HCT116 (cell line): ENCODE results near the gene NDUFAF5. TPM values are rescaled to one million over a fixed set of nuclear protein-coding genes. Genes with fewer than 3 reads are reported as not detected.

ENCODE experiments used
- ATAC-seq: fragments of 200-7000 bp; cut with Tn5 transposase; 2 replicates; pipeline ENCODE4 v1.9.1; 2020; ENCODE audit warnings: mild to moderate bottlenecking, moderate library complexity
- BruUV-seq: library from RNA; stranded (reverse); fragments of 400-500 nt; replicated peaks from 2 replicates; lab custom pipeline; 2021; lab: Mats Ljungman, UMichigan
- CTCF ChIA-PET: fragments of 300-600 bp; sonication (Branson Sonifier 250); formaldehyde crosslinking; loops from one replicate; lab custom pipeline; 2021; ENCODE audit warnings: antibody characterized with exemption; lab: Charles Lee
- POLR2A ChIA-PET: fragments of 300-600, 350-600 bp; sonication (Branson Sonifier 250); formaldehyde crosslinking; loops from one replicate; lab custom pipeline; 2021; ENCODE audit warnings: antibody characterized with exemption; lab: Charles Lee
- RAD21 ChIA-PET, 2 experiments: fragments of 300-600 bp; sonication (Branson Sonifier 250); formaldehyde crosslinking; loops; one replicate each; lab custom pipeline; 2023; ENCODE audit warnings: low total read pairs in 2 of 2; ENCODE audit not compliant: uncharacterized antibody in 2 of 2, unreplicated experiment in 2 of 2, low non-redundant PET in 1 of 2; lab: Charles Lee
- DNase-seq: peaks from one replicate; pipeline ENCODE4 v3.0.0-alpha.2; 2010; ENCODE audit warnings: low read depth, low spot score
- H2AFZ ChIP-seq: fragments of 200-600 bp; shearing (Covaris generic), sonication (generic); 2 replicates; pipeline ENCODE4 v1.6.1; 2017; ENCODE audit warnings: low read depth, mixed run types, mixed read lengths, antibody characterized with exemption, low read length; ENCODE audit not compliant: poor library complexity, severe bottlenecking
- H3K27ac ChIP-seq: 2 replicates; pipeline ENCODE4 v1.5.1; 2012; ENCODE audit warnings: low read depth, low read length
- H3K27me3 ChIP-seq: fragments of 200-600 bp; sonication (generic); 2 replicates; pipeline ENCODE4 v1.6.1; 2016; ENCODE audit warnings: mixed run types, low read length, mixed read lengths; ENCODE audit not compliant: insufficient read depth
- H3K36me3 ChIP-seq, 2 experiments: fragments of 200-500 bp in 1 of 2; fragments of 200-600 bp in 1 of 2; sonication (Bioruptor generic) in 1 of 2; sonication (generic) in 1 of 2; 2 replicates each; pipeline versions ENCODE4 v1.5.1 to v1.6.1; 2014 to 2016; ENCODE audit warnings: low read length in 2 of 2, inconsistent platforms in 1 of 2, mixed read lengths in 1 of 2, mixed run types in 1 of 2; ENCODE audit not compliant: insufficient read depth in 2 of 2, control insufficient read depth in 1 of 2
- H3K4me1 ChIP-seq, 2 experiments: fragments of 200-600 bp in 1 of 2; sonication (generic) in 1 of 2; 2 replicates each; pipeline versions ENCODE4 v1.5.1 to v1.6.1; 2012 to 2017; ENCODE audit warnings: low read length in 2 of 2, inconsistent platforms in 1 of 2, mild to moderate bottlenecking in 1 of 2, mixed read lengths in 1 of 2, mixed run types in 1 of 2, moderate library complexity in 1 of 2; ENCODE audit not compliant: insufficient read depth in 2 of 2, control insufficient read depth in 1 of 2
- H3K4me2 ChIP-seq: fragments of 200-600 bp; sonication (generic); 2 replicates; pipeline ENCODE4 v1.6.1; 2017; ENCODE audit warnings: mixed run types, low read length, mixed read lengths
- H3K4me3 ChIP-seq, 2 experiments: fragments of 200-600 bp in 1 of 2; sonication (generic) in 1 of 2; replicated peaks in 1 of 2; 2 replicates each; pipeline ENCODE4 v1.5.1; 2011 to 2016; ENCODE audit warnings: low read length in 2 of 2, control low read depth in 1 of 2, low read depth in 1 of 2, mild to moderate bottlenecking in 1 of 2, mixed read lengths in 1 of 2, mixed run types in 1 of 2
- H3K79me2 ChIP-seq: fragments of 200-600 bp; sonication (generic); 2 replicates; pipeline ENCODE4 v1.6.1; 2017; ENCODE audit warnings: mild to moderate bottlenecking, mixed run types, low read length, moderate library complexity, mixed read lengths; ENCODE audit not compliant: insufficient read depth
- H3K9ac ChIP-seq: fragments of 200-600 bp; sonication (generic); 2 replicates; pipeline ENCODE4 v1.6.1; 2016; ENCODE audit warnings: low read length, mixed read lengths
- H3K9me2 ChIP-seq: fragments of 200-600 bp; sonication (generic), shearing (Covaris generic); 2 replicates; pipeline ENCODE4 v1.6.1; 2017; ENCODE audit warnings: mixed run types, mild to moderate bottlenecking, moderate library complexity; ENCODE audit not compliant: insufficient read depth
- H3K9me3 ChIP-seq, 2 experiments: fragments of 200-500 bp in 1 of 2; fragments of 200-600 bp in 1 of 2; sonication (Bioruptor generic) in 1 of 2; sonication (generic) in 1 of 2; 2 replicates each; pipeline ENCODE4 v1.6.1; 2014 to 2017; ENCODE audit warnings: low read length in 2 of 2, mixed read lengths in 2 of 2, inconsistent platforms in 1 of 2, low read depth in 1 of 2, mild to moderate bottlenecking in 1 of 2, mixed run types in 1 of 2, moderate library complexity in 1 of 2; ENCODE audit not compliant: control insufficient read depth in 1 of 2, insufficient read depth in 1 of 2
- H4K20me1 ChIP-seq: fragments of 200-600 bp; sonication (generic), shearing (Covaris generic); 2 replicates; pipeline ENCODE4 v1.6.1; 2017; ENCODE audit warnings: mixed run types, mild to moderate bottlenecking, moderate library complexity; ENCODE audit not compliant: insufficient read depth
- CBX3 ChIP-seq: IDR thresholded peaks from 2 replicates; pipeline ENCODE4 v1.6.1; 2012; ENCODE audit warnings: low read depth
- CEBPB ChIP-seq: IDR thresholded peaks from 2 replicates; pipeline ENCODE4 v1.6.1; 2012; ENCODE audit warnings: low read depth
- EZH2 ChIP-seq: fragments of 200-600 bp; sonication (generic); IDR thresholded peaks from 2 replicates; pipeline ENCODE4 v1.6.1; 2017; ENCODE audit warnings: antibody characterized with exemption, mixed run types
- POLR2AphosphoS5 ChIP-seq: IDR thresholded peaks from 2 replicates; pipeline ENCODE4 v1.6.1; 2011; ENCODE audit warnings: mild to moderate bottlenecking, low read depth, low read length, moderate library complexity
- SIN3A ChIP-seq: IDR thresholded peaks from 2 replicates; pipeline ENCODE4 v1.6.1; 2012; ENCODE audit warnings: low read depth
- TCF7L2 ChIP-seq: IDR thresholded peaks from 2 replicates; pipeline ENCODE4 v1.7.0; 2011; ENCODE audit warnings: borderline replicate concordance, inconsistent platforms; ENCODE audit not compliant: insufficient read depth, insufficient read length; ENCODE audit errors: extremely low read depth
- YY1 ChIP-seq: IDR thresholded peaks from 2 replicates; pipeline ENCODE4 v1.6.1; 2011; ENCODE audit warnings: low read length, low read depth, moderate library complexity, mild to moderate bottlenecking; ENCODE audit not compliant: insufficient replicate concordance; ENCODE audit errors: extremely low read depth
- intact Hi-C: fragments of 100-400 bp; cut with micrococcal nuclease; formaldehyde crosslinking; loops from 2 replicates; pipeline ENCODE4 v1.10.0; 2022
- total RNA-seq: library from RNA; stranded (reverse); gene quantifications from one replicate; pipeline ENCODE4 v1.2.1, GENCODE V29; 2021; ENCODE audit not compliant: unreplicated experiment
- TF ChIP-seq, protein P1 (sequence below): IDR thresholded peaks from 2 replicates; pipeline ENCODE4 v1.6.1; 2011; ENCODE audit warnings: mild to moderate bottlenecking, low read length, moderate library complexity; ENCODE audit not compliant: insufficient replicate concordance; ENCODE audit errors: extremely low read depth

The NDUFAF5 gene
- total RNA-seq, 1 experiment from 2014 or later = 30.8 TPM

DNA sequence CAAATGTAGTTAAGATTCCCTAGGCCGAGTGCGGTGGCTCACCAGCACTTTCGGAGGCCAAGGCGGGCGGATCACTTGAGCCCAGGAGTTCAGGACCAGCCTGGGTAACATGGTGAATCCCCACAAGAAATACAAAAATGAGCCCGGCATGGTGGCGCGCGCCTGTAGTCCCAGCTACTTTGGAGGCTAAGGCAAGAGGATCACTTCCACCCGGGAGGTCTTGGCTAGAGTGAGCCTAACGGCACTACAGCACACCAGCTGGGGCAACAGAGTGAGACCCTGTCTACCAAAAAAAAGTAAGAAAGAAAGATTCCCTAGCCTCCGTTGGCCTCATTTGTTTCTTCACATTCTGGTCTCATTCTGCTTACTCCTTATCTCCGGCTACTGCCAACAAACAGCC is 1.3 kb upstream of the NDUFAF5 start:
- Histone ChIP-seq H3K27me3 (no peaks in the 10 kb centered on the region), H3K9ac (peak overlapping the region; percentile 86), H3K9me2 (no peaks in the 10 kb centered on the region), H3K4me1 (peaks cover 7 to 18% of the 10 kb centered on the region in 2 experiments), H4K20me1 (0 out of 2 replicates have a peak, but pooled peaks cover 5% of the 10 kb centered on the region), H3K36me3 (peaks cover 17% of the 10 kb centered on the region in 2 experiments), H3K79me2 (peaks cover 97% of the 10 kb centered on the region), H2AFZ (no peak overlapping the region), H3K9me3 (no peaks in the 10 kb centered on the region), H3K27ac (no peak overlapping the region; the same call in 1 of the 2 replicates), H3K4me3 (peak overlapping the region; percentile 80 to 99), H3K4me2 (peak overlapping the region; percentile 91)
- no peak for ATAC-seq
- intact Hi-C loops = no loop called here
- no peak for TF ChIP-seq SIN3A
- TF ChIP-seq, protein P1, sequence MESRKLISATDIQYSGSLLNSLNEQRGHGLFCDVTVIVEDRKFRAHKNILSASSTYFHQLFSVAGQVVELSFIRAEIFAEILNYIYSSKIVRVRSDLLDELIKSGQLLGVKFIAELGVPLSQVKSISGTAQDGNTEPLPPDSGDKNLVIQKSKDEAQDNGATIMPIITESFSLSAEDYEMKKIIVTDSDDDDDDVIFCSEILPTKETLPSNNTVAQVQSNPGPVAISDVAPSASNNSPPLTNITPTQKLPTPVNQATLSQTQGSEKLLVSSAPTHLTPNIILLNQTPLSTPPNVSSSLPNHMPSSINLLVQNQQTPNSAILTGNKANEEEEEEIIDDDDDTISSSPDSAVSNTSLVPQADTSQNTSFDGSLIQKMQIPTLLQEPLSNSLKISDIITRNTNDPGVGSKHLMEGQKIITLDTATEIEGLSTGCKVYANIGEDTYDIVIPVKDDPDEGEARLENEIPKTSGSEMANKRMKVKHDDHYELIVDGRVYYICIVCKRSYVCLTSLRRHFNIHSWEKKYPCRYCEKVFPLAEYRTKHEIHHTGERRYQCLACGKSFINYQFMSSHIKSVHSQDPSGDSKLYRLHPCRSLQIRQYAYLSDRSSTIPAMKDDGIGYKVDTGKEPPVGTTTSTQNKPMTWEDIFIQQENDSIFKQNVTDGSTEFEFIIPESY = no peak
- no peak for TF ChIP-seq YY1
- TF ChIP-seq EZH2 = no peak
- no peak for TF ChIP-seq CBX3
- no peak for TF ChIP-seq CEBPB
- TF ChIP-seq TCF7L2 = no peak
- no peak for TF ChIP-seq POLR2AphosphoS5
- ChIA-PET CTCF (interaction anchor here (2.8 kb wide), 1 partner anchor 12 kb away, joined by 23 read pairs; no protein-coding TSS in a partner anchor), RAD21 (no interaction called here), POLR2A (no interaction called here)
- no peak for DNase-seq
- BruUV-seq = no TSS peak
